Measurements from ENCODE around the gene TRPM3.

DNA sequence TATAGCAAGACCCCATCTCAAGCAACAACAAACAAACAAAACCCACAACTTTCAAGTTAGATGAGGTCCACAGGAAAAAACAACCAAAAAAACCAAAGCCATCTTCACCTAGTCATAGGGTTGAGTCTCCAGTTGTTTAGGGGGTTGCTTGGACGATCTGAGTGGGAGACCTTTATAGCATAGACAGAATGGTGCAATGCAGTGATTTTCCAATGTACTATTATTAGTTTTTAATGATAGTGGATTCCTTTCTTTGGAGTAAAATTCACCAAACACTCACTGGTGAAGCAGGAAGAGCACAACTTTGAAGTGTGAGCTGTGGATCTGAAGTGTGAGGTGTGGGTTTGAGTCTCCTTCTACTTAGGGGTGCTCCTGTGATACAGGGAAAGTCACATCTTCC is 640.0 kb downstream of the TRPM3 start:
- TF ChIP-seq, protein P1, sequence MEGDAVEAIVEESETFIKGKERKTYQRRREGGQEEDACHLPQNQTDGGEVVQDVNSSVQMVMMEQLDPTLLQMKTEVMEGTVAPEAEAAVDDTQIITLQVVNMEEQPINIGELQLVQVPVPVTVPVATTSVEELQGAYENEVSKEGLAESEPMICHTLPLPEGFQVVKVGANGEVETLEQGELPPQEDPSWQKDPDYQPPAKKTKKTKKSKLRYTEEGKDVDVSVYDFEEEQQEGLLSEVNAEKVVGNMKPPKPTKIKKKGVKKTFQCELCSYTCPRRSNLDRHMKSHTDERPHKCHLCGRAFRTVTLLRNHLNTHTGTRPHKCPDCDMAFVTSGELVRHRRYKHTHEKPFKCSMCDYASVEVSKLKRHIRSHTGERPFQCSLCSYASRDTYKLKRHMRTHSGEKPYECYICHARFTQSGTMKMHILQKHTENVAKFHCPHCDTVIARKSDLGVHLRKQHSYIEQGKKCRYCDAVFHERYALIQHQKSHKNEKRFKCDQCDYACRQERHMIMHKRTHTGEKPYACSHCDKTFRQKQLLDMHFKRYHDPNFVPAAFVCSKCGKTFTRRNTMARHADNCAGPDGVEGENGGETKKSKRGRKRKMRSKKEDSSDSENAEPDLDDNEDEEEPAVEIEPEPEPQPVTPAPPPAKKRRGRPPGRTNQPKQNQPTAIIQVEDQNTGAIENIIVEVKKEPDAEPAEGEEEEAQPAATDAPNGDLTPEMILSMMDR (IDR thresholded peaks at IDR 0.05) = no peak
- no peak for TF ChIP-seq EZH2 (IDR thresholded peaks at IDR 0.05; ENCODE audit: borderline replicate concordance, insufficient read depth, low read depth, low read length, poor library complexity, severe bottlenecking)
